Activated gamma-delta T cell (primary cell): ENCODE data around the gene PSMB7.

Experiments used
- DNase-seq: peaks from one replicate; lab custom pipeline; 2025; lab: John Stamatoyannopoulos, UW

Gene PSMB7

DNA sequence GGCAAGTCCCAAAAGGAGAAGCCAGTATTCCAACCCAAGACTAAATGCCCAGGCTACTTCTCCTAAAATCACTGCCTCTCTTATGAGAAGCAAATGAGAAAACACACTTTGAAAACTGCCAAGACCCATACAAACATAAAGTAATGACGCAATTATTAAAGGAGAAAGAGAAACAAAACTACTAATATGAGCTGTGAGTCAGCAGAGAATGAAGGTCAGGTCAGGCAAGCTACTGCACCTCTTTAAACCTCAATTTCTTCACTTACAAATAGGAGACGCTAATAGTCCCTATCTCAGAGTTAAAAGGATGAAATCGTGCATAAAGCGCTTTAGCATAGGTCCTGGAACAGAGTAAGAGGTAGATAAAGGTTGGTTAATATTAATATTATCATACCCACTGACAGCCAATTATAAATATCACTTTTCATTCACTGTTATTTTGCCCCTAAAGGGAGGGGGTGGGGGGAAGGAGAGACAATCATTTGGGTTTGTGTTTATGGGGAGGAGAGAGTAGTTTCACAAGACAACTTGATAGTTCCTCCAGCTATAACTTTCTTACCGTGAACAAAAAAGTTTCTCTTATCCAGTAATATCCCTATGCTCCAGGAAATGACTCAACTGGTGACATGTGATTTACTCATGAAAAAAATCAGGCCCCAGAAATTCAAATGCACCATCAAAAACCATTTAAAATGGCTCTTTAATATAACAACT lies 3.6 kb downstream of the PSMB7 start:
- DNase-seq: no peak

DNA sequence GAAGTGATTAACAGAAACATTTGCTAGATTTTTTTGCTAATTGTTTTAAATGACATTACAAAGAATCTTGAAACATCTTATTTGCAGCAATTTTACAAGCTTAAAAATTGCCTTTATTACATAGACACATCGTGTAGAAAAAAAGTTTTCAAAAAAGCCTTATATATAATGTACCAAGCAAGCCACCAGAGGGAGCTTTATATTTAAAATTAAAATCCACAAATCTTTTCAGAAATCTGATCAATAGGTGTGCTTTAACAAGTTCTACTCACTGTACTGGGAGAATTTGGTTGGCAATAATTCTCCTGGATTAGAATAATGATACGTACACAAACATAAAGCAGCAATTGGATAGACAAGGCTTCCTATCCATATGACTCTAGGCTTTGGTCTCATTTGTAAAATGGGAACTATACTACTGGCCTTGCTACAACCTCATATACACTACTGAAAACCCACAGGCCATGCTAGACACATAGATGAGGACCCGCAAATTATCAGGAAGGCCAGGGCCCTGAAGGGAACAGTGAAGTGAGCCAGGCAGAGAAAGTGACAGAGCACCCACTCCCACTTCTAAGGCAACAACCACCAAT lies 4.8 kb downstream of the PSMB7 start:
- no peak for DNase-seq

DNA sequence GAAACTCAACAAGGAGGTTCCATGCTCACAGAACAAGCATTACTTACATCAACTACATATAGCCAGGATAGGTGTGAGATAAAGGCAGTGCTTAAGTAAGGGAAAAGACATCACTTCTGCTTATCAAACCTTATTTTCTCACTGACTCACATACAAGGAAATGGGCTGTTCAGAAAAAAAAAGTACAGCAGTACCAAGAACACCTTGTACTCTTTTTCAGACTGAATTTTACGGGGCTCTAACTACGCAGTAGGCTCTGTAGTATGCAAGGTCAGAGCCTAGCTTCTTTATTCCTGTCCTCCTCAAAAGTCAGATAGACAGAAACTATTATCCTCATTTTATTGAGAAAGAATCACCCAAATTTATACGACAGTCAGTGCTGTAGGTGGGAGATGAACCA lies 5.8 kb downstream of the PSMB7 start:
- no peak for DNase-seq

GRCh38 chr9:124403246-124403645 lies 12.0 kb downstream of the PSMB7 start:
- DNase-seq: no peak

GRCh38 chr9:124399968-124400940 lies 15.0 kb downstream of the PSMB7 start:
- DNase-seq: no peak

- no peak for DNase-seq
Observed at GRCh38 chr9:124399323-124399967, 15.8 kb downstream of the PSMB7 start.

GRCh38 chr9:124398191-124398935 lies 16.9 kb downstream of the PSMB7 start:
- no peak for DNase-seq

GRCh38 chr9:124395826-124396225 lies 19.4 kb downstream of the PSMB7 start:
- DNase-seq: no peak

DNA sequence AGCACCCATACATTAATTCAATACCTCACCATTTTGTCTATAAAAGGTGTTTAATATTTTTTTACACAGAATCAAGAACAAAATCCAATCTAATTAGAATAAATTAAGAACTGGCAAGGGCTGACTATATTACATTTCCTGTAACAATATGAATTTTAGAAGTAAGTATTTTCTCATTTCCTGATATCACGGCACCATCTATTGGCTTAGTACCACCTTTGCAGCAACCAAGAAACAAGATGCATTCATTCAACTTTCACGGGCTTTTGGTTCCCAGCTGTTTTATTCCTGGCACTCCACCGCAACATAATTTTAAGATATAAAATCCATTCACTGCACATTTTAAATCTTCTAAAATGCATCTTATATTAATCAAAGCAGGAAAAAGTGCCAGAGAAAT lies 20.6 kb downstream of the PSMB7 start:
- no peak for DNase-seq

DNA sequence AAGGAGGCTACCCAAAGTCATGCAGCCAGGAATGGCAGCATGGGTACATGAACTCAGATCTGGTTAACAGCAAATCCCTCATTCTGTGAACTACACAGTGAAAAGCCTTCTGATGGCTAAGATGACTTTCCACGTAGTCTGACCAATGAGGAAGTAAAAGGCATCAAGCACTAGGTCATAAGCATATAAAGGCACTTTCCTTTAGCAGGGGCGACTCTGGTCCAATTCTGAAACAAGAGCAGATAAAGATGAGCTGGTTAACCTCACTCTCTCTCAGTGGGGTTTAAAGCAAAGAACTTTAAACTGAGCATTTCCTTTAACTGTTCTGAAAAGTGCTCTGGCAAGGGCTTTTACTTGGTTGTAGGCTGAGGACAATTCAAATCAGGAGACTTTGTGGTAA lies 21.1 kb downstream of the PSMB7 start:
- DNase-seq: no peak

- no peak for DNase-seq
Observed at GRCh38 chr9:124392871-124393460, 22.3 kb downstream of the PSMB7 start.

GRCh38 chr9:124392254-124392870 lies 22.9 kb downstream of the PSMB7 start:
- DNase-seq: no peak

DNA sequence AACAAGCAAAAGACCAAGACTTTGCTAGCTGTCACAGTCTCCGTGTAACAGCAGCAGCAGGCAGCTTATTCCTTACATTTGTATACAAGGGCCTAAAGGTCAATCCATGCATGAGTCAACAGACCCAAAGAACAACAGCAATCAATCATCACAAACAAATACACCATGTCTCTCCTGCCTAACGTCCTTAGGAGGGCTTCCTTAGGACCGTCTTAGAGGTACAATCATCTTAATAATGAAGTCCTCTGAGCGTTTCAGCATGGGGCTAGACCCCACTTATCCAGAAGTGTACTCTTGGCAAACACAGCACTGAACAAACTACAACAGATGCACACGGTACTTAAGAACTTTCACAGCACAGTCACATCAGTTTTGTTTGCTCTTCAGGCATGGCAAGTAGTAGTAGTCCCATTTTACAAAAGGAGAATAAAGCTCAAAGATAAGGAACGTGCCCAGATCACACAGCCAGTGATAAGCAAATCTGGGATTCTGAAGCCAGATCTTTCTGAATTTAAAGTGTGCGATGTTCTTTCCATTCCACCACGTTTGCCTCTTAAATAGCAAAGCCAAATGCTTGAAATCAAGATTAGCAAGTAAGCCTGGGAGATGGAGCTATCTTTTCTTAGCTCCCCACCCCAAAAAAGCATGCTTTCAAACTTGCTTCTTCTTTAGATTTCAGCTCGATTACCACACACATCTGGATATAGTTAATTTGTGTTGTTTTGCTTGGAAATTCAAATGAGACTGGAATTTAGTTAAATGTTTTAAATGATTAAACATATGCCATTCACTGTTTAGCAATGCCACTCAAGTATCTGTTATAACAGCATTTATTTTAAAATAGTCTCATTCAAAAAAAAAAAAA lies 24.2 kb downstream of the PSMB7 start:
- DNase-seq: no peak

DNA sequence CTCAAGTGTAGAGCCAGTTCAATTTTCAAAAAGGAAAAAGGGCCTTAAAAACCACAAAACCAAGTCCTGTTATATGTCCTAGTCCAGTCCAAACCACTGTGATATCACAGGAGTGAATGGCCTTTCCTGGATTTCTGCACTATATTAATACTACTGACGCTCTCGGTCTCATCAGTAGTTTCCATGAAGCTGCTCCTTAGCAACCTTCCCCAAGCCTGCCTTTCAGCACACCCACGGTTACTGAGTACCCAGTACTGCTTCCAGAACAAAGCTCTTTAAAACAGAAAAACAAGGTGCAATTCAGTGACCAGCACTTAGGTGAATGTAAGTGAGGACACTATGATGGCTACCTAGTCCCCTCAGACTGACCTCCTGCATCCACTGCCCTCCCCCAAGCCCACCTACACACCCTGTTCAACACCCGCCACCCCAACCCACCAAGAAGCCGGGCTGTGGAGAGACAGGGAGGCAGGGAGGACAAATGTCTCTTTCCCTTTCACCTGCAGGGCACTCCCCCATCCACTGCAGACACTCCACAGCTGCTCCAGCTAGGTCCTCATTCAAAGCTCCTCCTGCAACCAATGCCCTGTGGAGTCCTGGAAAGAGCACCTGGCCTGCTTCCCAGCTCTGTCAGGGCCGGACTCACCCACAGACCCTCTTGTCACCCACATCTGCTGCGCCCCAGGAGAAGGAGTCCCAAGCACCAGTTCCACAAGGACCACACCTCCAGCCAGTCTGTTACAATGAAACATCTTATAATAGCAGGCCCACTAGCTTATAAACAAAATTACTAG lies 25.9 kb downstream of the PSMB7 start:
- DNase-seq: no peak

- no peak for DNase-seq
Observed at GRCh38 chr9:124388275-124389048, 26.8 kb downstream of the PSMB7 start.

DNA sequence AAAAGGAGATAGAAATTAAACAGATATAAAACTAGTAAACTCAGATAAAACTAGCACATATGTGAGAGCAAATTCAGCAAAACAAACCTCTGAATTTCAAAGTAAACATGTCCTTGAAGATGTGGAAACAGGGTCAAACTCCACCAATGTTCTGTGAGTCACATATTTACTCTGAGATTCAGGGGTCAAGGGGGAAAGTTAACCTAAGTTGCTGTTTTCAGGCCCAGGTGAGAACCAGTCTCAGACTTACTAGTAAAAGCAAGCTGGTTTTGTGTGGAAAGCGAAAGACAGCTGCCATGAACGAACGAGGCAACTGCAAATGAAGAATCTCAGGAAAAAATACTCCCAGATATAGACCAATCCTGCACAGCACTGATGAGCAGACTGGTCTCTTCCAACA lies 29.0 kb downstream of the PSMB7 start:
- DNase-seq: no peak

DNA sequence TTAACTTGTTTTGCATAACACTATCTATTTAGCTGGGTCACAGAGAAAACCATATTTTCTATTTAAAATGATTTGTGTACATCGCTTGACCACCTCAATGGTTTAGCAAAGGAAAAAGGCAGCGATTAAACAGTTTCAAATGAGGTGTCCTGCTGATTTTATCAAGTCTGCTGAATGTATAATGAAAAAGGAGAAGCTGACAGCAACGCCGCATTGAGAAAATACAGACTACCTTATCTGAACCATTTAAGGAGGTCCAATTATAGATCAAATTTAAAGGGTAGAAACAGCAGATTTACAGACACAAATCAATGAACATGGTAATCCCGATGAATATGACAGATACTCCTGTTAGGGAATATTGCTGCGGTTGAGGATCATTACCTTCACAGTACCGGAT lies 29.6 kb downstream of the PSMB7 start:
- no peak for DNase-seq

DNA sequence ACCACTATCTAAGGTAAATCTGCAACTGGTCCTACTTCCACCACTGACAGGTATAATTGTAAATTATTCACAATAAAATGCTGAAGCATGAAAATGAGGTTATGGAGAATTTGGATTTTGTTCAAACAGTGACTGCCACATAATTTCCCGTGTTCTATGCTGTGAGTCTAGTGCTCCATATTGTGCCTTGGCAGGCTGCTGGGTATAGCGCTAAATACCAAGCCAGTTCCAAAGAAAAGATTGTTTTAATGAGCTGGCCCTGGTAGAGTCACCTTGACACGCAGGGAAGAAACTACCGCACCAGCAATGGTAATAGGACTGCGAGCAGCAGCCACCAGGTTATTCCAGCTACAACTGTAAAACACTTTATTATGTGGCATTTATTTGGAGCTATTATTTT lies 30.4 kb downstream of the PSMB7 start:
- no peak for DNase-seq
